Purkinje cell (primary cell): Measurements from ENCODE around the gene TSN. TPM values are rescaled to one million over a fixed set of nuclear protein-coding genes. Genes with fewer than 3 reads are reported as not detected.

ENCODE experiments used
- polyA plus RNA-seq: library from polyadenylated mRNA; unstranded; fragments of >200 nt; fragmentation: Nextera tagmentation; gene quantifications from 2 replicates; pipeline ENCODE4 v1.2.1, GENCODE V29; 2014

Gene TSN
- 33.7 and 38.7 TPM in 2 replicates for polyA plus RNA-seq

DNA sequence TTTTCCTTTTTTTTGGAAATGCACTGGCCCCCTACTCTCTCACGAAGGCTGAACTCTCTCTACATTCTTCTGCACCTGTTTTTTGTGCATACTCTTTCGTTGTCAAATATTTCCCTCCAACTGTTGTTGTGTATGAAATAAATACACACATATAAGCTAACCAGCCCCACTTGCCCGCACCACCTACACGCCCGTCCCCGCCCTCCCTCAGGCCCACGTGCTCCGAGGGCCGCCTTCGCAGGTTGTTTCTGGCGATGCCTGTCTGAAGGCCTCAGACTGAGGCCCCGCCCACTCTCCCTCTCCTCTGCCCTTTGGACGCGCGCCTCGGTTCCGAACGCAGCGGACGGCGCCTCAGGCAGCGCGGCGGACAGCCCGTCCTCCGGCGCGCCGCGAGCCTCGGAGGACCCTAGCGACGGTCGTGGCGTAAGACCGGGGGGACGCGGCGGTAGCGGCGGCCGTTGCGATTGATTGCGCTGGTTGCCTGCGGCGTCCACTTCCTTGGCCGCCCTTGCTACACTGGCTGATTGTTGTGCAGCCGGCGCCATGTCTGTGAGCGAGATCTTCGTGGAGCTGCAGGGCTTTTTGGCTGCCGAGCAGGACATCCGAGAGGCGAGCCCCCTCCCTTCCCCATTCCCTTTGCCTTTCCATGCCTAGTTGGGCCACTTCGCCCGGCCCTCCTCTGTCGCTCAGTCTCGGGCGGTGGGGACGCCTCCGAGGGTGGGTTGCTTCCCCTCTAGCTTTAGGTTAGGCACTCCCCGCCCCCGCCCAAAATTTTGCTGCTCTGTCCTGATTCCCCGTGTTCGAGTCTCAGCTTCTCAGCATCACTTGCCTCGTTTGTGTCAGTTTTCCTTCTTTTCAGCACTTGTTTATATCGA is at the start of gene TSN:
Gene TSN (plus strand): TSS at position 415 of the 875 bp plus-strand sequence. CDS start 129 bp downstream, at position 544.

DNA sequence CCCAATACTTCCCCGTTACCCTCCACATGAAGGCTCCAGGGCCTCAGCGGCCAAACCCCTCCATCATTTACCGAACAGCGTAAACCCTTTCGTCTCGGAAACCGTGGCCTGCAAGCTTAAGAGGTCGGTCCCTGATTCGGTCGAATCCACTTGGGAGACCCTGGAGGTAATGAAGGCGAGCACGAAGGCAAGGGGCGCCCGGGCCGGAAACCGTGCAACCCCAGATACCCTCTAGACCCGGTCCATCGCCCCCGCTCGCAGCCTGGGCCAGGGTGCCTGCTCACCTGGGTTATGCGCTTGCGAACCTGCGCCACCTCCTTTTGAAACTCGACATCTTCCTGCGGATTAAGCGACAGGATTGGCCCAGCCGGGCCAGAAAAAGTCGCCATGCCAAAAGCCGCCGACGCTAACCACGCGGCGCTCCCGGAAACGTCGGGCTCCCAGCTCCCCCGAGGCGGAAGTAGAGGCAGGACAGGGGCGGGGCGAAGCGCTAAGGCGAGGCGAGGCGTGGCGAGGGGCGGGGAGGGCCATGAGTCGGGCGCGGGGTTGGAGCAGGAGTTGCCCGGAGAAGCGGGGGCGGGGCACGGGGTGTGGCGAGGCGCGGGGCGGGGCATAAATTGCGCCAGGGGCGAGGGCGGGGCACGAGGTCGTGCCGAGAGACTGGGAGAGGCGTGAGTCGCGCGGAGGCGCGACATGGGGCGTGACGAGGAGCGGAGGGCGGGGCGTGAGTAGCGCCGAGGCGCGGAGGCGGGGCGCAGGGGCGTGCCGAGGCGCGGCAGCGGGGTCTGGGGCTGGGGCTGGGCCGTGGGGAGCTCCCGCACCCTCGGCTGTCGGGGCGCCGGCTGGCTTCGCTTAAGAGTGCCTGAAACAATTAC is 18.8 kb upstream of the TSN start, which contains the start of gene NIFK:
Gene NIFK (minus strand): TSS at position 414 of the 875 bp plus-strand sequence. CDS start 25 bp downstream, at position 389.

Other genes starting within 250 kb of the TSN start
- gene RNU4ATAC, start 224.8 kb upstream of the TSN start, polyA plus RNA-seq: not detected in 2 replicates
- gene CLASP1, start 106.2 kb upstream of the TSN start, polyA plus RNA-seq: 210 and 282 TPM in 2 replicates
- gene NIFK, start 18.8 kb upstream of the TSN start, polyA plus RNA-seq: 51.7 and 89.6 TPM in 2 replicates